HEK293 (cell line): Measurements from ENCODE around the gene FUCA2.

ENCODE experiments used
- CTCF ChIA-PET: fragments of 350-600 bp; formaldehyde crosslinking; extraction: SDS; loops from one replicate; lab custom pipeline; 2021; ENCODE audit warnings: antibody characterized with exemption; lab: Yijun Ruan, JAX
- POLR2A ChIA-PET: fragments of 300-600 bp; formaldehyde crosslinking; extraction: SDS; loops from one replicate; lab custom pipeline; 2020; ENCODE audit warnings: antibody characterized with exemption, inconsistent platforms; lab: Yijun Ruan, JAX
- H3K27ac ChIP-seq: fragments of 200-500 bp; sonication (Bioruptor generic); 2 replicates; pipeline ENCODE4 v1.5.1; 2014; ENCODE audit warnings: low read depth, low read length, control low read depth, inconsistent platforms; ENCODE audit errors: extremely low read depth
- H3K36me3 ChIP-seq, 2 experiments: fragments of 200-500 bp in 1 of 2; sonication (Bioruptor generic) in 1 of 2; 1 replicate in 1 of 2; 2 replicates in 1 of 2; pipeline ENCODE4 v1.5.1; 2014 to 2017; ENCODE audit warnings: inconsistent platforms in 2 of 2, low read length in 2 of 2; ENCODE audit not compliant: control insufficient read depth in 2 of 2, insufficient read depth in 1 of 2
- H3K4me1 ChIP-seq: fragments of 200-500 bp; sonication (Bioruptor generic); 2 replicates; pipeline ENCODE4 v1.5.1; 2014; ENCODE audit warnings: mild to moderate bottlenecking, low read length, inconsistent platforms; ENCODE audit not compliant: control insufficient read depth, insufficient read depth
- H3K4me3 ChIP-seq: 2 replicates; pipeline ENCODE4 v1.5.1; 2011; ENCODE audit warnings: low read depth, mild to moderate bottlenecking, control low read depth, low read length, moderate library complexity
- H3K9me3 ChIP-seq: fragments of 200-500 bp; sonication (Bioruptor generic); 2 replicates; pipeline ENCODE4 v1.5.1; 2014; ENCODE audit warnings: low read depth, low read length, inconsistent platforms; ENCODE audit not compliant: control insufficient read depth, insufficient read depth
- GLI4 ChIP-seq: fragments of 450-650 bp; formaldehyde crosslinking; IDR thresholded peaks from 2 replicates; pipeline ENCODE4 v1.5.1; 2016; ENCODE audit warnings: missing biosample characterization, missing genetic modification characterization
- KLF7 ChIP-seq: fragments of 450-650 bp; formaldehyde crosslinking; IDR thresholded peaks from 2 replicates; pipeline ENCODE4 v1.5.1; 2016; ENCODE audit warnings: missing biosample characterization, missing genetic modification characterization, borderline replicate concordance
- ZBTB8A ChIP-seq: fragments of 450-650 bp; formaldehyde crosslinking; IDR thresholded peaks from 2 replicates; pipeline ENCODE4 v1.5.1; 2016; ENCODE audit warnings: missing biosample characterization, missing genetic modification characterization
- ZNF121 ChIP-seq: fragments of 450-650 bp; formaldehyde crosslinking; IDR thresholded peaks from 2 replicates; pipeline ENCODE4 v1.5.1; 2016; ENCODE audit warnings: missing biosample characterization, missing genetic modification characterization
- ZNF132 ChIP-seq: fragments of 450-650 bp; formaldehyde crosslinking; IDR thresholded peaks from 2 replicates; pipeline ENCODE4 v1.5.1; 2017; ENCODE audit warnings: missing biosample characterization, missing genetic modification characterization, borderline replicate concordance
- ZNF133 ChIP-seq: fragments of 450-650 bp; formaldehyde crosslinking; IDR thresholded peaks from 2 replicates; pipeline ENCODE4 v1.5.1; 2016; ENCODE audit warnings: missing biosample characterization, missing genetic modification characterization
- ZNF184 ChIP-seq: fragments of 450-650 bp; IDR thresholded peaks from 2 replicates; pipeline ENCODE4 v1.5.1; 2018; ENCODE audit warnings: missing biosample characterization, mild to moderate bottlenecking, missing genetic modification characterization
- ZNF2 ChIP-seq: fragments of 450-650 bp; formaldehyde crosslinking; IDR thresholded peaks from 2 replicates; pipeline ENCODE4 v1.5.1; 2016; ENCODE audit warnings: missing biosample characterization, missing genetic modification characterization
- ZNF23 ChIP-seq: fragments of 450-650 bp; formaldehyde crosslinking; IDR thresholded peaks from 2 replicates; pipeline ENCODE4 v1.5.1; 2016; ENCODE audit warnings: missing biosample characterization, missing genetic modification characterization, borderline replicate concordance
- ZNF239 ChIP-seq: fragments of 450-650 bp; formaldehyde crosslinking; IDR thresholded peaks from 2 replicates; pipeline ENCODE4 v1.5.1; 2016; ENCODE audit warnings: missing biosample characterization, missing genetic modification characterization
- ZNF292 ChIP-seq: fragments of 450-650 bp; formaldehyde crosslinking; IDR thresholded peaks from 2 replicates; pipeline ENCODE4 v1.5.1; 2016; ENCODE audit warnings: low read depth, missing biosample characterization, missing genetic modification characterization, borderline replicate concordance
- ZNF350 ChIP-seq: fragments of 450-650 bp; formaldehyde crosslinking; IDR thresholded peaks from 2 replicates; pipeline ENCODE4 v1.5.0; 2017; ENCODE audit warnings: missing biosample characterization, mild to moderate bottlenecking, missing genetic modification characterization
- ZNF473 ChIP-seq: fragments of 450-650 bp; formaldehyde crosslinking; IDR thresholded peaks from 2 replicates; pipeline ENCODE4 v1.5.1; 2017; ENCODE audit warnings: missing biosample characterization, missing genetic modification characterization
- ZNF529 ChIP-seq: fragments of 450-650 bp; formaldehyde crosslinking; IDR thresholded peaks from 2 replicates; pipeline ENCODE4 v1.5.1; 2017; ENCODE audit warnings: missing genetic modification characterization, missing biosample characterization; ENCODE audit not compliant: insufficient replicate concordance
- ZNF596 ChIP-seq: fragments of 450-650 bp; IDR thresholded peaks from 2 replicates; pipeline ENCODE4 v1.5.0; 2018; ENCODE audit warnings: missing biosample characterization, mild to moderate bottlenecking, missing genetic modification characterization, moderate library complexity
- ZNF76 ChIP-seq: fragments of 450-650 bp; formaldehyde crosslinking; IDR thresholded peaks from 2 replicates; pipeline ENCODE4; 2016; ENCODE audit warnings: low read depth, missing biosample characterization, missing genetic modification characterization, borderline replicate concordance
- ZSCAN16 ChIP-seq: fragments of 450-650 bp; formaldehyde crosslinking; IDR thresholded peaks from 2 replicates; pipeline ENCODE4 v1.5.1; 2016; ENCODE audit warnings: missing biosample characterization, missing genetic modification characterization
- TF ChIP-seq, protein P1 (sequence below): fragments of 450-650 bp; formaldehyde crosslinking; IDR thresholded peaks from 2 replicates; pipeline ENCODE4 v1.5.0; 2017; ENCODE audit warnings: missing biosample characterization, missing genetic modification characterization, borderline replicate concordance
- TF ChIP-seq, protein P2 (sequence below): fragments of 450-650 bp; formaldehyde crosslinking; IDR thresholded peaks from 2 replicates; pipeline ENCODE4 v1.5.1; 2017; ENCODE audit warnings: missing biosample characterization, missing genetic modification characterization
- TF ChIP-seq, protein P3 (sequence below): fragments of 450-650 bp; formaldehyde crosslinking; IDR thresholded peaks from 2 replicates; pipeline ENCODE4 v1.5.1; 2016; ENCODE audit warnings: missing biosample characterization, missing genetic modification characterization
- TF ChIP-seq, protein P4 (sequence below): fragments of 450-650 bp; formaldehyde crosslinking; IDR thresholded peaks from 2 replicates; pipeline ENCODE4 v1.5.1; 2016; ENCODE audit warnings: missing biosample characterization, missing genetic modification characterization
- TF ChIP-seq, protein P5 (sequence below): fragments of 450-650 bp; formaldehyde crosslinking; IDR thresholded peaks from 2 replicates; pipeline ENCODE4 v1.5.1; 2016; ENCODE audit warnings: missing biosample characterization, missing genetic modification characterization

The FUCA2 gene

DNA sequence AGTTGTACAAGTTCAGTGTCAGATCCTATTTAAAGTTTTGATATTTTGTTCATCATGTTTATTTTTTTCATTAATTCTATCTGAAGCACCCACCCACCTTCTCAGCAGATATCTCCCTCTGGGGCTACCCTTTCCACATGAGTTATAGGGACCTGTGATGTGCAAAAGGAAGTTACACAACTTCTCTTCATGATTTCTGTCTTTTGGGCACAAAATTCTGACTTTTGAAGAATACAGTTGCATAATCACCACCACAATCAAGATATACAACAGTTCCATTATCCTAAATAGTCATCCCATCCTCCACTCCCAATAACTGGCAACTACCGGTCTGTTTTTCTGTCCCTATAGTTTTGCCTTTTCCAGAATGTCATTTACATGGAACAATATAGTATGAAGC is 13.8 kb upstream of the FUCA2 start:
- Histone ChIP-seq H3K4me1 (no peaks in the 10 kb centered on the region), H3K9me3 (no peaks in the 10 kb centered on the region), H3K36me3 (no peaks in the 10 kb centered on the region), H3K27ac (no peak overlapping the region), H3K4me3 (no peak overlapping the region)
- TF ChIP-seq ZBTB8A (tag by site-specific recombination) (no peak), ZNF76 (tag by site-specific recombination) (no peak), ZNF473 (tag by site-specific recombination) (no peak), KLF7 (tag by site-specific recombination) (no peak)
- POLR2A ChIA-PET: no interaction called here
- CTCF ChIA-PET: interaction anchor here (0.6 kb wide), 3 partner anchors 12 to 496 kb away, joined by 3 to 4 read pairs (median 3); no protein-coding TSS in a partner anchor

DNA sequence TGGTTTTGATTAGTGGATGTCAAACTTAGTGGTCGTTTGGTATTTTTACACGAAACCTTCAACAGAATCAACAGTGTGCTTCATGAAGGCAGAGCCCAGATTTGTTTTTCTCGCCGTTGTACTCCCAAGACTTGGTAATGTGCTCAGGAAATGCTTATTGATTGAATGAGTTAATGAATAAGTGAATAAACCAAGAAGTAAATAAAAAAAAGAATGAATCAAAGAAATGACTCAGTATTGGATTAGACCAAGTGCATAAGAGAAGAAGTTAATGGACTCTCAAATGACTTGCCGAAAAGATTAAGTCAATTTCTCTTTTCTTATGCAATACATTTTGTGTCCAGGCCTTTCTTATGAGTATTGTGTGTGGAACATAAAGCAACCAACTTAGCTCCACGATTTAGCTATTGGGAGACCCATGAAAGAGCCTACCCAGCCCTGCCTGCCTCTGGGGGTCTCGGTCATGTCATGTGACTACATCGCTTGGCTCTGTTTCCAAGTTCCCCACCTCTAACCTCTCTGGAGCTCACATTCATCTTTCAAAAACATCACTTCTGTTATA is 10.6 kb upstream of the FUCA2 start:
- no peak overlapping the region for H3K4me3 ChIP-seq
- no peaks in the 10 kb centered on the region for H3K36me3 ChIP-seq
- no peaks in the 10 kb centered on the region for H3K9me3 ChIP-seq
- H3K4me1 ChIP-seq: no peaks in the 10 kb centered on the region
- POLR2A ChIA-PET: no interaction called here
- H3K27ac ChIP-seq: no peak overlapping the region
- CTCF ChIA-PET: interaction anchor here (0.6 to 3.1 kb wide), 2 partner anchors 9 to 231 kb away, joined by 3 to 12 read pairs; no protein-coding TSS in a partner anchor
- TF ChIP-seq ZNF23: no peak
- no peak for TF ChIP-seq ZNF596 (tag by site-specific recombination)
- no peak for TF ChIP-seq ZNF350 (tag by site-specific recombination)
- no peak for TF ChIP-seq ZNF133
- TF ChIP-seq GLI4 (tag by site-specific recombination): no peak
- no peak for TF ChIP-seq ZNF239 (tag by site-specific recombination)
- TF ChIP-seq ZNF132 (tag by site-specific recombination): no peak
- no peak for TF ChIP-seq ZNF529 (tag by site-specific recombination)
- TF ChIP-seq ZNF2 (tag by site-specific recombination): no peak
- TF ChIP-seq ZSCAN16 (tag by site-specific recombination): no peak
- TF ChIP-seq, protein P1, sequence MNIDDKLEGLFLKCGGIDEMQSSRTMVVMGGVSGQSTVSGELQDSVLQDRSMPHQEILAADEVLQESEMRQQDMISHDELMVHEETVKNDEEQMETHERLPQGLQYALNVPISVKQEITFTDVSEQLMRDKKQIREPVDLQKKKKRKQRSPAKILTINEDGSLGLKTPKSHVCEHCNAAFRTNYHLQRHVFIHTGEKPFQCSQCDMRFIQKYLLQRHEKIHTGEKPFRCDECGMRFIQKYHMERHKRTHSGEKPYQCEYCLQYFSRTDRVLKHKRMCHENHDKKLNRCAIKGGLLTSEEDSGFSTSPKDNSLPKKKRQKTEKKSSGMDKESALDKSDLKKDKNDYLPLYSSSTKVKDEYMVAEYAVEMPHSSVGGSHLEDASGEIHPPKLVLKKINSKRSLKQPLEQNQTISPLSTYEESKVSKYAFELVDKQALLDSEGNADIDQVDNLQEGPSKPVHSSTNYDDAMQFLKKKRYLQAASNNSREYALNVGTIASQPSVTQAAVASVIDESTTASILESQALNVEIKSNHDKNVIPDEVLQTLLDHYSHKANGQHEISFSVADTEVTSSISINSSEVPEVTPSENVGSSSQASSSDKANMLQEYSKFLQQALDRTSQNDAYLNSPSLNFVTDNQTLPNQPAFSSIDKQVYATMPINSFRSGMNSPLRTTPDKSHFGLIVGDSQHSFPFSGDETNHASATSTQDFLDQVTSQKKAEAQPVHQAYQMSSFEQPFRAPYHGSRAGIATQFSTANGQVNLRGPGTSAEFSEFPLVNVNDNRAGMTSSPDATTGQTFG (tag by site-specific recombination): no peak
- TF ChIP-seq ZNF184: no peak
- TF ChIP-seq, protein P2, sequence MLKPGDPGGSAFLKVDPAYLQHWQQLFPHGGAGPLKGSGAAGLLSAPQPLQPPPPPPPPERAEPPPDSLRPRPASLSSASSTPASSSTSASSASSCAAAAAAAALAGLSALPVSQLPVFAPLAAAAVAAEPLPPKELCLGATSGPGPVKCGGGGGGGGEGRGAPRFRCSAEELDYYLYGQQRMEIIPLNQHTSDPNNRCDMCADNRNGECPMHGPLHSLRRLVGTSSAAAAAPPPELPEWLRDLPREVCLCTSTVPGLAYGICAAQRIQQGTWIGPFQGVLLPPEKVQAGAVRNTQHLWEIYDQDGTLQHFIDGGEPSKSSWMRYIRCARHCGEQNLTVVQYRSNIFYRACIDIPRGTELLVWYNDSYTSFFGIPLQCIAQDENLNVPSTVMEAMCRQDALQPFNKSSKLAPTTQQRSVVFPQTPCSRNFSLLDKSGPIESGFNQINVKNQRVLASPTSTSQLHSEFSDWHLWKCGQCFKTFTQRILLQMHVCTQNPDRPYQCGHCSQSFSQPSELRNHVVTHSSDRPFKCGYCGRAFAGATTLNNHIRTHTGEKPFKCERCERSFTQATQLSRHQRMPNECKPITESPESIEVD (tag by site-specific recombination): no peak
- TF ChIP-seq, protein P3, sequence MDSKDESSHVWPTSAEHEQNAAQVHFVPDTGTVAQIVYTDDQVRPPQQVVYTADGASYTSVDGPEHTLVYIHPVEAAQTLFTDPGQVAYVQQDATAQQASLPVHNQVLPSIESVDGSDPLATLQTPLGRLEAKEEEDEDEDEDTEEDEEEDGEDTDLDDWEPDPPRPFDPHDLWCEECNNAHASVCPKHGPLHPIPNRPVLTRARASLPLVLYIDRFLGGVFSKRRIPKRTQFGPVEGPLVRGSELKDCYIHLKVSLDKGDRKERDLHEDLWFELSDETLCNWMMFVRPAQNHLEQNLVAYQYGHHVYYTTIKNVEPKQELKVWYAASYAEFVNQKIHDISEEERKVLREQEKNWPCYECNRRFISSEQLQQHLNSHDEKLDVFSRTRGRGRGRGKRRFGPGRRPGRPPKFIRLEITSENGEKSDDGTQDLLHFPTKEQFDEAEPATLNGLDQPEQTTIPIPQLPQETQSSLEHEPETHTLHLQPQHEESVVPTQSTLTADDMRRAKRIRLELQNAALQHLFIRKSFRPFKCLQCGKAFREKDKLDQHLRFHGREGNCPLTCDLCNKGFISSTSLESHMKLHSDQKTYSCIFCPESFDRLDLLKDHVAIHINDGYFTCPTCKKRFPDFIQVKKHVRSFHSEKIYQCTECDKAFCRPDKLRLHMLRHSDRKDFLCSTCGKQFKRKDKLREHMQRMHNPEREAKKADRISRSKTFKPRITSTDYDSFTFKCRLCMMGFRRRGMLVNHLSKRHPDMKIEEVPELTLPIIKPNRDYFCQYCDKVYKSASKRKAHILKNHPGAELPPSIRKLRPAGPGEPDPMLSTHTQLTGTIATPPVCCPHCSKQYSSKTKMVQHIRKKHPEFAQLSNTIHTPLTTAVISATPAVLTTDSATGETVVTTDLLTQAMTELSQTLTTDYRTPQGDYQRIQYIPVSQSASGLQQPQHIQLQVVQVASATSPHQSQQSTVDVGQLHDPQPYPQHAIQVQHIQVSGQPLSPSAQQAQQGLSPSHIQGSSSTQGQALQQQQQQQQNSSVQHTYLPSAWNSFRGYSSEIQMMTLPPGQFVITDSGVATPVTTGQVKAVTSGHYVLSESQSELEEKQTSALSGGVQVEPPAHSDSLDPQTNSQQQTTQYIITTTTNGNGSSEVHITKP: no peak
- TF ChIP-seq, protein P4, sequence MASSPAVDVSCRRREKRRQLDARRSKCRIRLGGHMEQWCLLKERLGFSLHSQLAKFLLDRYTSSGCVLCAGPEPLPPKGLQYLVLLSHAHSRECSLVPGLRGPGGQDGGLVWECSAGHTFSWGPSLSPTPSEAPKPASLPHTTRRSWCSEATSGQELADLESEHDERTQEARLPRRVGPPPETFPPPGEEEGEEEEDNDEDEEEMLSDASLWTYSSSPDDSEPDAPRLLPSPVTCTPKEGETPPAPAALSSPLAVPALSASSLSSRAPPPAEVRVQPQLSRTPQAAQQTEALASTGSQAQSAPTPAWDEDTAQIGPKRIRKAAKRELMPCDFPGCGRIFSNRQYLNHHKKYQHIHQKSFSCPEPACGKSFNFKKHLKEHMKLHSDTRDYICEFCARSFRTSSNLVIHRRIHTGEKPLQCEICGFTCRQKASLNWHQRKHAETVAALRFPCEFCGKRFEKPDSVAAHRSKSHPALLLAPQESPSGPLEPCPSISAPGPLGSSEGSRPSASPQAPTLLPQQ (tag by site-specific recombination): no peak
- no peak for TF ChIP-seq ZNF292 (tag by site-specific recombination)
- TF ChIP-seq ZNF121: no peak
- TF ChIP-seq, protein P5, sequence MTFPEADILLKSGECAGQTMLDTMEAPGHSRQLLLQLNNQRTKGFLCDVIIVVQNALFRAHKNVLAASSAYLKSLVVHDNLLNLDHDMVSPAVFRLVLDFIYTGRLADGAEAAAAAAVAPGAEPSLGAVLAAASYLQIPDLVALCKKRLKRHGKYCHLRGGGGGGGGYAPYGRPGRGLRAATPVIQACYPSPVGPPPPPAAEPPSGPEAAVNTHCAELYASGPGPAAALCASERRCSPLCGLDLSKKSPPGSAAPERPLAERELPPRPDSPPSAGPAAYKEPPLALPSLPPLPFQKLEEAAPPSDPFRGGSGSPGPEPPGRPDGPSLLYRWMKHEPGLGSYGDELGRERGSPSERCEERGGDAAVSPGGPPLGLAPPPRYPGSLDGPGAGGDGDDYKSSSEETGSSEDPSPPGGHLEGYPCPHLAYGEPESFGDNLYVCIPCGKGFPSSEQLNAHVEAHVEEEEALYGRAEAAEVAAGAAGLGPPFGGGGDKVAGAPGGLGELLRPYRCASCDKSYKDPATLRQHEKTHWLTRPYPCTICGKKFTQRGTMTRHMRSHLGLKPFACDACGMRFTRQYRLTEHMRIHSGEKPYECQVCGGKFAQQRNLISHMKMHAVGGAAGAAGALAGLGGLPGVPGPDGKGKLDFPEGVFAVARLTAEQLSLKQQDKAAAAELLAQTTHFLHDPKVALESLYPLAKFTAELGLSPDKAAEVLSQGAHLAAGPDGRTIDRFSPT: no peak
